ENCODE data around the gene TRIB2. TPM values are rescaled to one million over a fixed set of nuclear protein-coding genes. Genes with fewer than 3 reads are reported as not detected.
A peak's percentile ranks its signal among the peaks of the same experiment; 100 is the strongest.

The TRIB2 gene
- polyA plus RNA-seq, 1 experiment = 12.2 TPM

DNA sequence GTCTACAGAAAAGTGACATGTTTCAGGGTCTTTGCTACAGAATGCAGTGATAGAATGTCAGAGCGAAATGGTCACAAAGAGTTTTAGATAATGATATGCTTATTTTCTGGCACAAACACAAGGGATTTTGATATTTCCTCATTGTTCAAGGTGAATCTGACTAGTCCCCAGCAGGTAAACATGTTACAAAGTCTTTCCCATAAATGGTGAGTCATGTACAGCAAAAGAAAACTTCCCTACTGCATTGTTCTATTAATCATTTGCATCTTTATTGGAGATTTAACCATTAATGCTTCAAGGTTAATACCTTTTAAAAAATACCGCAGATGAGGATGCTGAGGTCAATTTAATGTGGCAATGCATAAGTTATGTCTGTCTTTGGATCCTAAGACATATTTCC is 19.1 kb upstream of the TRIB2 start:
- ChIA-PET POLR2A (no interaction called here), CTCF (interaction anchor here (1.9 kb wide), 1 partner anchor 20 kb away, joined by 7 read pairs; the partner anchor contains the start of gene TRIB2)
- Histone ChIP-seq H3K9me3 (ENCODE audit: control insufficient read depth, insufficient read depth, low read length) (no peaks in the 10 kb centered on the region), H3K27ac (ENCODE audit: low read depth, low read length) (no peak overlapping the region), H3K27me3 (ENCODE audit: control insufficient read depth, insufficient read depth, low read length) (no peaks in the 10 kb centered on the region), H3K4me3 (ENCODE audit: low read depth, low read length) (no peak overlapping the region)
- TF ChIP-seq, protein P1, sequence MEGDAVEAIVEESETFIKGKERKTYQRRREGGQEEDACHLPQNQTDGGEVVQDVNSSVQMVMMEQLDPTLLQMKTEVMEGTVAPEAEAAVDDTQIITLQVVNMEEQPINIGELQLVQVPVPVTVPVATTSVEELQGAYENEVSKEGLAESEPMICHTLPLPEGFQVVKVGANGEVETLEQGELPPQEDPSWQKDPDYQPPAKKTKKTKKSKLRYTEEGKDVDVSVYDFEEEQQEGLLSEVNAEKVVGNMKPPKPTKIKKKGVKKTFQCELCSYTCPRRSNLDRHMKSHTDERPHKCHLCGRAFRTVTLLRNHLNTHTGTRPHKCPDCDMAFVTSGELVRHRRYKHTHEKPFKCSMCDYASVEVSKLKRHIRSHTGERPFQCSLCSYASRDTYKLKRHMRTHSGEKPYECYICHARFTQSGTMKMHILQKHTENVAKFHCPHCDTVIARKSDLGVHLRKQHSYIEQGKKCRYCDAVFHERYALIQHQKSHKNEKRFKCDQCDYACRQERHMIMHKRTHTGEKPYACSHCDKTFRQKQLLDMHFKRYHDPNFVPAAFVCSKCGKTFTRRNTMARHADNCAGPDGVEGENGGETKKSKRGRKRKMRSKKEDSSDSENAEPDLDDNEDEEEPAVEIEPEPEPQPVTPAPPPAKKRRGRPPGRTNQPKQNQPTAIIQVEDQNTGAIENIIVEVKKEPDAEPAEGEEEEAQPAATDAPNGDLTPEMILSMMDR (IDR thresholded peaks at IDR 0.05; ENCODE audit: low read depth, low read length) = no peak
- no peak for DNase-seq (ENCODE audit: low read depth, low spot score)

DNA sequence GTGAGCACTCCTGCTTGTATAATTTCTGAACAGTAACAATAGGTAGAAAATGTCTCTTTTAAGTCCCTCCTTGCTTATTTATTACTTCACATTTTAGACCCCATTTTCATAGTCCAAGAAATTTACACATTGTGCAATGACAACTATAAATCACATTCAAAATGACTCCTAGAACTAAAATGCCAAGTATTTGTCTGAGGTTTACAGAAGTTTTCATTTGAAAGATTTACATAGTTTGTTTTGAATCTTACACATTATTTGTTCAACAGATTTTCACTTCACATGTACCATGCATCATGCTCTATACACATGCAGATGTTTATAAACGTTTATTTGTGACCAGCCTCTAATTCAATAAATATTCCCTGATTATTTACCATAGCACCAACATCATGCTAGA is 15.7 kb upstream of the TRIB2 start:
- Histone ChIP-seq H3K27me3 (ENCODE audit: control insufficient read depth, insufficient read depth, low read length) (no peaks in the 10 kb centered on the region), H3K9me3 (ENCODE audit: control insufficient read depth, insufficient read depth, low read length) (no peaks in the 10 kb centered on the region), H3K27ac (ENCODE audit: low read depth, low read length) (no peak overlapping the region), H3K4me3 (ENCODE audit: low read depth, low read length) (no peak overlapping the region)
- no peak for DNase-seq (ENCODE audit: low read depth, low spot score)
- ChIA-PET CTCF (interaction anchor here (1.0 to 5.1 kb wide), 2 partner anchors 15 to 306 kb away, joined by 3 to 26 read pairs; partner anchors contain the start of gene TRIB2), POLR2A (interaction anchor here (1.4 kb wide), 1 partner anchor 249 kb away, joined by 4 read pairs; no protein-coding TSS in a partner anchor)
- TF ChIP-seq, protein P1 (IDR thresholded peaks at IDR 0.05; ENCODE audit: low read depth, low read length) = no peak

DNA sequence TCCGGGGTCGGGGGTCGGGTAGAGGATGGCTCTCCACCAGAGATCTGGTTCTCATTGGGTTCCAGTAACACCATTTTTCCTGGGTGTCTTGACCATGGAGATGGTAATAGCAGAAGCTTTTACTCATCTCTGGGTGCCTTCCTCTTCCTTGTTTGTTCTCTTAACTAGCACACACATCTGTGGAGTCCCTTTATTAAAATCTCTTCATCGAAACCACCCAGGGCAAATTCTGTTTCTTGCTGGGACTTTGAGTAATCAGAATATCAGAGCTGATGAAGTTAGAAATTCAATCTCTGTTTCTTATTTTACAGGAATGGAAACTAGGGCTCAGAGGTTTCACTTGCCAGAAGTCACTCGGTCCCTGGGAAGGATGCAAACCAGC is 15.0 kb upstream of the TRIB2 start:
- ChIA-PET POLR2A (interaction anchor here (0.7 to 1.7 kb wide), 4 partner anchors 15 to 636 kb away, joined by 3 to 8 read pairs (median 4); partner anchors contain the start of gene TRIB2), CTCF (interaction anchor here (1.0 to 5.1 kb wide), 4 partner anchors 14 to 305 kb away, joined by 3 to 26 read pairs (median 4); partner anchors contain the start of gene TRIB2)
- Histone ChIP-seq H3K27ac (ENCODE audit: low read depth, low read length) (peak overlapping the region; percentile 34), H3K9me3 (ENCODE audit: control insufficient read depth, insufficient read depth, low read length) (no peaks in the 10 kb centered on the region), H3K27me3 (ENCODE audit: control insufficient read depth, insufficient read depth, low read length) (no peaks in the 10 kb centered on the region), H3K4me3 (ENCODE audit: low read depth, low read length) (no peak overlapping the region)
- no peak for DNase-seq (ENCODE audit: low read depth, low spot score)
- TF ChIP-seq, protein P1 (IDR thresholded peaks at IDR 0.05; ENCODE audit: low read depth, low read length) = no peak

DNA sequence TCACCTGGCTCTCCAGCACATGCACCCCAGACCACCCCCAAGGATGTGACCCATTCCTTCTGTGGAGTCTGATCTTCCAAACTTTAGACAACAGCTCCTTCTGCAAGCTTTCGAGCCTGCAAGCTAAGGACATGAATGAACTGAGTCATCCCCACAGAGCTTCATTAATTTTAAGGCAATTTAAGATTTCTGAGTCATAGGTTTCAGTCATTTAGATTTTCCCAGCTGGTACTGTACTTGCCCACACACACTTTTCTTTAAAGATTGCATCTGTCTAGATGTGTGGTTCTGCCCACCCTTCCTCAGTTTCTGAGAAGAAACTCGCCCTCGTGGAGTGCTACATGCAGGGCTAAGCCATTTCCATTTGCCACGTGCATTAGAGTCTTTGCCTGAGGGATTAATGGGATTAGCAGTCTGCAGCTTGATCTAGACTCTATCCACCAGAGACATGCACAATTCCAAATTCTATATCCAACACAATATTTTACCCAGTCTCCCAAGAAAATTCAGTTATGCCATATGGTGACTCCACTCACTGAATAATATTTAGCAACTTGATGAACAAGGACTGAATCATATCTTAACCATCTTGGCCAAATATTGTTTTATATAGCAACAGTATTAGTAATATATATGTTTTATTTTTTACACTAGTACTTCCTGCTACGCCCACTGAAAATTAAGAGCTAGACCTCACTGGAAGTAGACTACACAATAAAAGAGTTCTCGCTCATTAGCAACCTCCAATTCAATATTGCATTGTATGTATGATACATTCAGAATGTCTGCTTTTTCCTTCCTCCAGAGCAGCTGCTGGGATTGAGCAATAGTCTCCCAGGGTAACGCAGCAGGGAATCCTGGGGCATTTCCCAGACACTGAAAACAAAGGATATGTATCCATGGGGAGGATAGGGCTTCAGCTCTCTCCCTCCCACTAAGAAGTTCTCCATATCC is 14.3 kb upstream of the TRIB2 start:
- peak overlapping the region; percentile 80 for H3K27ac ChIP-seq (ENCODE audit: low read depth, low read length)
- DNase-seq (ENCODE audit: low read depth, low spot score) = no peak
- no peaks in the 10 kb centered on the region for H3K9me3 ChIP-seq (ENCODE audit: control insufficient read depth, insufficient read depth, low read length)
- CTCF ChIA-PET = interaction anchor here (1.0 to 5.1 kb wide), 3 partner anchors 14 to 305 kb away, joined by 3 to 26 read pairs (median 6); partner anchors contain the start of gene TRIB2
- no peaks in the 10 kb centered on the region for H3K27me3 ChIP-seq (ENCODE audit: control insufficient read depth, insufficient read depth, low read length)
- no peak overlapping the region for H3K4me3 ChIP-seq (ENCODE audit: low read depth, low read length)
- POLR2A ChIA-PET = interaction anchor here (0.7 to 1.7 kb wide), 4 partner anchors 14 to 636 kb away, joined by 3 to 8 read pairs (median 4); partner anchors contain the start of gene TRIB2
- TF ChIP-seq, protein P1 (IDR thresholded peaks at IDR 0.05; ENCODE audit: low read depth, low read length) = no peak

All from AG04450 (cell line).